ENCODE results near the gene FAM83C.

The FAM83C gene

GRCh38 chr20:35326740-35327073 is 34.5 kb upstream of the FAM83C start:
- no peak for DNase-seq (ENCODE audit: low read depth)
- H3K4me3 ChIP-seq (ENCODE audit: low read depth, low read length), result no peak overlapping the region
- no peak for TF ChIP-seq CTCF (IDR thresholded peaks at IDR 0.05; ENCODE audit: low read depth, low read length, missing control alignments)

GRCh38 chr20:35326021-35326739 is 34.0 kb upstream of the FAM83C start:
- no peak for DNase-seq (ENCODE audit: low read depth)
- no peak overlapping the region for H3K4me3 ChIP-seq (ENCODE audit: low read depth, low read length)
- TF ChIP-seq CTCF (IDR thresholded peaks at IDR 0.05; ENCODE audit: low read depth, low read length, missing control alignments), result no peak

GRCh38 chr20:35325401-35325800 is 33.2 kb upstream of the FAM83C start:
- no peak for DNase-seq (ENCODE audit: low read depth)
- TF ChIP-seq CTCF (IDR thresholded peaks at IDR 0.05; ENCODE audit: low read depth, low read length, missing control alignments), result no peak
- no peak overlapping the region for H3K4me3 ChIP-seq (ENCODE audit: low read depth, low read length)

- H3K4me3 ChIP-seq (ENCODE audit: low read depth, low read length), result no peak overlapping the region
- DNase-seq (ENCODE audit: low read depth), result no peak
- no peak for TF ChIP-seq CTCF (IDR thresholded peaks at IDR 0.05; ENCODE audit: low read depth, low read length, missing control alignments)
These were observed 28.3 kb upstream of the FAM83C start for GRCh38 chr20:35320396-35321126.

GRCh38 chr20:35319871-35320197 is 27.6 kb upstream of the FAM83C start:
- no peak for DNase-seq (ENCODE audit: low read depth)
- TF ChIP-seq CTCF (IDR thresholded peaks at IDR 0.05; ENCODE audit: low read depth, low read length, missing control alignments), result no peak
- H3K4me3 ChIP-seq (ENCODE audit: low read depth, low read length), result no peak overlapping the region

- no peak overlapping the region for H3K4me3 ChIP-seq (ENCODE audit: low read depth, low read length)
- no peak for DNase-seq (ENCODE audit: low read depth)
- TF ChIP-seq CTCF (IDR thresholded peaks at IDR 0.05; ENCODE audit: low read depth, low read length, missing control alignments), result no peak
These were observed 27.1 kb upstream of the FAM83C start for GRCh38 chr20:35319192-35319870.
